NK-92 treated with Interleukin-12 subunit alpha and Interleukin-12 subunit beta, amount 100 ng/mL, for 24 hours (cell line): ENCODE measurements around the gene LDLRAD4.
"Not testable (repeated sequence)": the region's sequence is repeated elsewhere in the genome, so short reads cannot be mapped to it uniquely, and the experiment has no call there.

Experiments
- DNase-seq: peaks from one replicate; lab custom pipeline; 2025; lab: John Stamatoyannopoulos, UW

Gene LDLRAD4

GRCh38 chr18:13638719-13639595 is 420.4 kb downstream of the LDLRAD4 start:
- no peak for DNase-seq

- no peak for DNase-seq
Observed at GRCh38 chr18:13640266-13640860, 421.8 kb downstream of the LDLRAD4 start.

GRCh38 chr18:13641551-13642439 is 423.2 kb downstream of the LDLRAD4 start:
- DNase-seq, result no peak

- DNase-seq, result no peak
Observed at GRCh38 chr18:13642440-13642827, 423.9 kb downstream of the LDLRAD4 start.

GRCh38 chr18:13643261-13643751 is 424.7 kb downstream of the LDLRAD4 start:
- no peak for DNase-seq

GRCh38 chr18:13645093-13645492 is 426.5 kb downstream of the LDLRAD4 start:
- no peak for DNase-seq

GRCh38 chr18:13646633-13647032 is 428.1 kb downstream of the LDLRAD4 start:
- no peak for DNase-seq

- DNase-seq, result no peak
Observed at GRCh38 chr18:13647761-13648160, 429.2 kb downstream of the LDLRAD4 start.

GRCh38 chr18:13649397-13650390 is 431.1 kb downstream of the LDLRAD4 start:
- no peak for DNase-seq

- DNase-seq, result no peak
Observed at GRCh38 chr18:13653746-13654433, 435.3 kb downstream of the LDLRAD4 start.

GRCh38 chr18:13657974-13658373 is 439.4 kb downstream of the LDLRAD4 start:
- no peak for DNase-seq

- no peak for DNase-seq
Observed at GRCh38 chr18:13658436-13659204, 440.1 kb downstream of the LDLRAD4 start.

GRCh38 chr18:13660510-13660909 is 441.9 kb downstream of the LDLRAD4 start:
- DNase-seq, result no peak

GRCh38 chr18:13661051-13661778 is 442.7 kb downstream of the LDLRAD4 start:
- no peak for DNase-seq

GRCh38 chr18:13661779-13662256 is 443.3 kb downstream of the LDLRAD4 start:
- DNase-seq, result no peak

- DNase-seq, result no peak
Observed at GRCh38 chr18:13672657-13673056, 454.1 kb downstream of the LDLRAD4 start.

- no peak for DNase-seq
Observed at GRCh38 chr18:13676471-13676870, 457.9 kb downstream of the LDLRAD4 start.

- DNase-seq, result not testable (repeated sequence)
Observed at GRCh38 chr18:13677350-13677749, 458.8 kb downstream of the LDLRAD4 start.

GRCh38 chr18:13680612-13681011 is 462.1 kb downstream of the LDLRAD4 start:
- DNase-seq, result no peak
